DOHH2 (cell line): ENCODE results near the gene HTRA2.

Source experiments
- H3F3A ChIP-seq: fragments of 200-600 bp; sonication (generic), shearing (Covaris generic); 2 replicates; pipeline ENCODE4 v1.6.0; 2016; ENCODE audit warnings: antibody characterized with exemption, mild to moderate bottlenecking; ENCODE audit not compliant: control insufficient read depth, insufficient read depth
- H3K27ac ChIP-seq: fragments of 200-600 bp; sonication (generic); 2 replicates; pipeline ENCODE4 v1.5.1; 2014; ENCODE audit warnings: low read depth, mild to moderate bottlenecking, low read length, moderate library complexity
- H3K27me3 ChIP-seq: fragments of 200-600 bp; sonication (generic); 2 replicates; pipeline ENCODE4 v1.6.1; 2014; ENCODE audit warnings: mild to moderate bottlenecking, low read length, mixed read lengths; ENCODE audit not compliant: control insufficient read depth
- H3K36me3 ChIP-seq: fragments of 200-600 bp; sonication (generic); 2 replicates; pipeline ENCODE4 v1.6.1; 2014; ENCODE audit warnings: mild to moderate bottlenecking, low read length, moderate library complexity, mixed read lengths; ENCODE audit not compliant: control insufficient read depth
- H3K4me1 ChIP-seq: fragments of 200-600 bp; sonication (generic); 2 replicates; pipeline ENCODE4 v1.6.1; 2014; ENCODE audit warnings: mild to moderate bottlenecking, low read length, mixed read lengths; ENCODE audit not compliant: control insufficient read depth
- H3K4me2 ChIP-seq: fragments of 200-600 bp; sonication (generic); 2 replicates; pipeline ENCODE4 v1.6.0; 2014; ENCODE audit warnings: mild to moderate bottlenecking, low read length, moderate library complexity
- H3K4me3 ChIP-seq: fragments of 200-600 bp; sonication (generic); 2 replicates; pipeline ENCODE4 v1.5.1; 2014; ENCODE audit warnings: mild to moderate bottlenecking, low read length, mixed read lengths
- H3K79me2 ChIP-seq: fragments of 200-600 bp; sonication (generic); 2 replicates; pipeline ENCODE4 v1.6.1; 2014; ENCODE audit warnings: mild to moderate bottlenecking, low read length, mixed read lengths; ENCODE audit not compliant: control insufficient read depth
- H3K9me2 ChIP-seq: fragments of 200-600 bp; sonication (generic); replicated peaks from 2 replicates; pipeline ENCODE4 v1.6.1; 2014; ENCODE audit warnings: mild to moderate bottlenecking, low read length, mixed read lengths; ENCODE audit not compliant: control insufficient read depth
- H3K9me3 ChIP-seq: fragments of 200-600 bp; sonication (generic); 2 replicates; pipeline ENCODE4 v1.6.1; 2014; ENCODE audit warnings: antibody characterized with exemption, low read length, mixed read lengths; ENCODE audit not compliant: control insufficient read depth, insufficient read depth
- H4K20me1 ChIP-seq: fragments of 200-600 bp; sonication (generic); 2 replicates; pipeline ENCODE4 v1.6.0; 2014; ENCODE audit warnings: low read depth, mild to moderate bottlenecking, antibody characterized with exemption, low read length, moderate library complexity; ENCODE audit not compliant: control insufficient read depth, insufficient read depth
- CTCF ChIP-seq: fragments of 200-600 bp; sonication (generic); IDR thresholded peaks from one replicate; pipeline ENCODE4 v1.5.1; 2014; ENCODE audit warnings: antibody characterized with exemption, mild to moderate bottlenecking, low read depth, low read length; ENCODE audit not compliant: poor library complexity, severe bottlenecking
- EZH2phosphoT487 ChIP-seq: fragments of 200-600 bp; sonication (generic); IDR thresholded peaks from 2 replicates; pipeline ENCODE4 v1.6.1; 2017; ENCODE audit warnings: borderline replicate concordance, mild to moderate bottlenecking, antibody characterized with exemption, low read length, moderate library complexity, mixed read lengths

Gene HTRA2

GRCh38 chr2:74550231-74550630 is 20.5 kb downstream of the HTRA2 start:
- H3K4me3 ChIP-seq = no peak overlapping the region

GRCh38 chr2:74551530-74551929 is 21.8 kb downstream of the HTRA2 start:
- H3K27me3 ChIP-seq = peaks cover 34% of the 10 kb centered on the region
- no peaks in the 10 kb centered on the region; the same call in 1 of the 2 replicates for H4K20me1 ChIP-seq
- H3F3A ChIP-seq = no peaks in the 10 kb centered on the region
- no peak overlapping the region for H3K27ac ChIP-seq
- no peaks in the 10 kb centered on the region for H3K9me3 ChIP-seq
- H3K79me2 ChIP-seq = peaks cover 17% of the 10 kb centered on the region
- H3K9me2 ChIP-seq = no peaks in the 10 kb centered on the region
- peaks cover 32% of the 10 kb centered on the region for H3K4me1 ChIP-seq
- H3K36me3 ChIP-seq = peaks cover 8% of the 10 kb centered on the region
- no peak for TF ChIP-seq CTCF
- no peak for TF ChIP-seq EZH2phosphoT487
- H3K4me2 ChIP-seq = no peak overlapping the region
- no peak overlapping the region for H3K4me3 ChIP-seq

More at GRCh38 chr2:74550231-74550630, 20.5 kb downstream of the HTRA2 start:
- H3F3A ChIP-seq = no peaks in the 10 kb centered on the region
- no peaks in the 10 kb centered on the region; the same call in 1 of the 2 replicates for H3K36me3 ChIP-seq
- no peaks in the 10 kb centered on the region for H4K20me1 ChIP-seq
- no peaks in the 10 kb centered on the region for H3K9me2 ChIP-seq
- no peaks in the 10 kb centered on the region for H3K9me3 ChIP-seq
- no peak for TF ChIP-seq EZH2phosphoT487
- TF ChIP-seq CTCF = no peak
- H3K27me3 ChIP-seq = peaks cover 39% of the 10 kb centered on the region
- H3K4me1 ChIP-seq = peaks cover 24% of the 10 kb centered on the region
- no peak overlapping the region for H3K27ac ChIP-seq
- H3K79me2 ChIP-seq = peaks cover 7% of the 10 kb centered on the region
- H3K4me2 ChIP-seq = no peak overlapping the region

- Histone ChIP-seq H3F3A (no peaks in the 10 kb centered on the region), H4K20me1 (no peaks in the 10 kb centered on the region; the same call in 1 of the 2 replicates), H3K9me3 (no peaks in the 10 kb centered on the region), H3K36me3 (peaks cover 13% of the 10 kb centered on the region), H3K4me2 (no peak overlapping the region), H3K79me2 (peaks cover 17% of the 10 kb centered on the region), H3K4me3 (no peak overlapping the region), H3K27me3 (peaks cover 34% of the 10 kb centered on the region), H3K4me1 (peaks cover 32% of the 10 kb centered on the region), H3K27ac (no peak overlapping the region), H3K9me2 (no peaks in the 10 kb centered on the region)
- TF ChIP-seq CTCF = no peak
- TF ChIP-seq EZH2phosphoT487 = no peak
These were observed 22.5 kb downstream of the HTRA2 start for GRCh38 chr2:74551942-74552913.
